K562 (cell line): ENCODE data around the gene CLTA. TPM values are rescaled to one million over a fixed set of nuclear protein-coding genes. Genes with fewer than 3 reads are reported as not detected.

Experiments used
- ATAC-seq: fragments of 200-7000 bp; cut with Tn5 transposase; 3 replicates; pipeline ENCODE4 v1.9.1; 2020; ENCODE audit warnings: moderate library complexity
- BruUV-seq: library from RNA; stranded (reverse); fragments of 400-500 nt; replicated peaks from 2 replicates; lab custom pipeline; 2021; lab: Mats Ljungman, UMichigan
- CTCF ChIA-PET: fragments of 300-600 bp; formaldehyde crosslinking; extraction: SDS; loops from one replicate; lab custom pipeline; 2021; ENCODE audit warnings: low intra/inter-chr PET ratio; lab: Yijun Ruan, JAX
- POLR2A ChIA-PET: fragments of 300-600, 350-650 bp; sonication (Branson Sonifier 250); formaldehyde crosslinking; extraction: SDS; loops from one replicate; lab custom pipeline; 2021; ENCODE audit warnings: antibody characterized with exemption, inconsistent platforms; lab: Yijun Ruan, JAX
- DNase-seq, 4 experiments: peaks; one replicate each; pipeline versions ENCODE4 v3.0.0 to v3.0.0-alpha.2; 2011 to 2018; ENCODE audit warnings: low spot score in 3 of 4, mixed read lengths in 3 of 4; ENCODE audit errors: extremely low read depth in 1 of 4
- FAIRE-seq: peaks from 2 replicates; lab custom pipeline; 2011; peaks lifted over from hg19 to GRCh38; lab: Jason Lieb, UNC
- H2AFZ ChIP-seq: 2 replicates; pipeline ENCODE4 v1.6.0; 2011; ENCODE audit warnings: low read depth, low read length, control low read depth, inconsistent platforms
- H3K27ac ChIP-seq: fragments of 200-600 bp; 3 replicates; pipeline ENCODE4 v1.8.0; 2011; ENCODE audit warnings: low read depth, mild to moderate bottlenecking, control low read depth, inconsistent platforms, low read length, moderate library complexity, mixed read lengths; ENCODE audit errors: extremely low read depth
- H3K27me3 ChIP-seq, 2 experiments: fragments of 300-600 bp in 1 of 2; 2 replicates in 1 of 2; 3 replicates in 1 of 2; pipeline versions ENCODE4 v1.6.0 to v1.8.0; 2011; ENCODE audit warnings: inconsistent platforms in 2 of 2, low read length in 2 of 2, mild to moderate bottlenecking in 1 of 2, mixed read lengths in 1 of 2, moderate library complexity in 1 of 2; ENCODE audit not compliant: control insufficient read depth in 2 of 2, insufficient read depth in 2 of 2
- H3K36me3 ChIP-seq: fragments of 300-600 bp; 3 replicates; pipeline ENCODE4 v1.8.0; 2011; ENCODE audit warnings: mild to moderate bottlenecking, low read length, inconsistent platforms; ENCODE audit not compliant: control insufficient read depth, insufficient read depth
- H3K4me1 ChIP-seq, 2 experiments: fragments of 200-600 bp in 1 of 2; replicated peaks in 1 of 2; 2 replicates in 1 of 2; 3 replicates in 1 of 2; pipeline versions ENCODE4 v1.5.1 to v1.8.0; 2011; ENCODE audit warnings: inconsistent platforms in 2 of 2, low read length in 2 of 2, mild to moderate bottlenecking in 1 of 2, mixed read lengths in 1 of 2, moderate library complexity in 1 of 2; ENCODE audit not compliant: control insufficient read depth in 2 of 2, insufficient read depth in 2 of 2
- H3K4me2 ChIP-seq: 2 replicates; pipeline ENCODE4 v1.6.1; 2011; ENCODE audit warnings: low read length, control low read depth, inconsistent platforms, mixed read lengths; ENCODE audit not compliant: insufficient read depth
- H3K4me3 ChIP-seq: fragments of 200-600 bp; sonication (generic), shearing (Covaris generic); 2 replicates; pipeline ENCODE4 v1.5.1; 2016; ENCODE audit warnings: control low read depth, inconsistent platforms
- H3K79me2 ChIP-seq: fragments of 200-600 bp; 3 replicates; pipeline ENCODE4 v1.8.0; 2011; ENCODE audit warnings: low read length, inconsistent platforms; ENCODE audit not compliant: control insufficient read depth, insufficient read depth
- H3K9ac ChIP-seq, 2 experiments: 2 replicates each; pipeline versions ENCODE4 v1.6.0 to v1.6.1; 2011; ENCODE audit warnings: low read depth in 2 of 2, low read length in 2 of 2, control low read depth in 1 of 2, inconsistent platforms in 1 of 2, mild to moderate bottlenecking in 1 of 2, mixed read lengths in 1 of 2; ENCODE audit not compliant: insufficient read depth in 1 of 2
- H3K9me1 ChIP-seq: one replicate; pipeline ENCODE4 v1.6.0; 2011; ENCODE audit warnings: inconsistent platforms, mild to moderate bottlenecking, low read length, moderate library complexity; ENCODE audit not compliant: control insufficient read depth, insufficient read depth
- H3K9me3 ChIP-seq: replicated peaks from 2 replicates; pipeline ENCODE4 v1.5.1; 2011; ENCODE audit warnings: low read depth, low read length, inconsistent platforms; ENCODE audit not compliant: control insufficient read depth, insufficient read depth
- H4K20me1 ChIP-seq: replicated peaks from 2 replicates; pipeline ENCODE4 v1.6.1; 2011; ENCODE audit warnings: low read length, inconsistent platforms, mixed read lengths; ENCODE audit not compliant: control insufficient read depth, insufficient read depth
- GABPB2 ChIP-seq: fragments of 250-450 bp; sonication (Bioruptor Pico); conservative IDR thresholded peaks from 2 replicates; pipeline ENCODE4 v1.5.1; 2021; ENCODE audit warnings: mild to moderate bottlenecking
- HNRNPUL1 ChIP-seq: fragments of 200-400 bp; formaldehyde crosslinking; IDR thresholded peaks from 2 replicates; pipeline ENCODE4 v1.6.1; 2017; ENCODE audit warnings: low read length
- MED1 ChIP-seq: sonication (generic); formaldehyde crosslinking; IDR thresholded peaks from 2 replicates; pipeline ENCODE4 v1.8.1; 2023; ENCODE audit warnings: missing genetic modification reagents, borderline replicate concordance
- SRSF7 ChIP-seq: fragments of 200-400 bp; formaldehyde crosslinking; optimal IDR thresholded peaks from 2 replicates; pipeline ENCODE3; 2017; ENCODE audit warnings: mild to moderate bottlenecking, low read depth, low read length
- ZBTB7A ChIP-seq: IDR thresholded peaks from 2 replicates; pipeline ENCODE4 v1.6.1; 2011; ENCODE audit warnings: low read depth, mild to moderate bottlenecking, low read length, moderate library complexity, borderline replicate concordance; ENCODE audit not compliant: control insufficient read depth
- ZNF184 ChIP-seq: sonication (generic); formaldehyde crosslinking; IDR thresholded peaks from 2 replicates; pipeline ENCODE4 v1.5.0; 2020; ENCODE audit warnings: missing genetic modification reagents
- ZNF584 ChIP-seq: fragments of 200-800 bp; sonication (Bioruptor generic); IDR thresholded peaks from 2 replicates; pipeline ENCODE4 v1.6.1; 2016; ENCODE audit warnings: low read depth, mild to moderate bottlenecking, missing genetic modification characterization, missing compliant biosample characterization
- WGBS: fragments of 100-300 bp; shearing (Covaris generic); methylation state at CpG from one replicate; pipeline ENCODE4 v1.1.6; 2016; ENCODE audit warnings: low coverage, mixed read lengths; ENCODE audit not compliant: insufficient coverage; ENCODE audit errors: missing lambda C conversion rate; 5-methylcytosine and 5-hydroxymethylcytosine counted together
- in situ Hi-C: fragments of 300-500 bp; cut with MboI; formaldehyde crosslinking; loops from 4 replicates; pipeline ENCODE4 v1.15.0; 2018; ENCODE audit warnings: inconsistent platforms, mixed read lengths
- intact Hi-C: fragments of 100-400 bp; cut with micrococcal nuclease; formaldehyde crosslinking; loops from 2 replicates; pipeline ENCODE4 v1.14.2; 2022
- polyA plus RNA-seq, 8 experiments: library from polyadenylated mRNA; depleted of rRNA in 4 of 8; stranded (reverse) in 5 of 8; unstranded in 3 of 8; fragments of >200 nt; fragmentation: Nextera tagmentation in 2 of 8; fragmentation: Illumina TruSeq in 1 of 8; extraction: Ambion mirVana in 2 of 8; extraction: Trizol in 1 of 8; gene quantifications; 2 replicates each; pipeline versions ENCODE4 v1.2.1 to v1.2.3, GENCODE V29; 2011 to 2014; ENCODE audit warnings: inconsistent platforms in 1 of 8, missing spikeins in 1 of 8
- total RNA-seq, 7 experiments: library from RNA; depleted of rRNA in 6 of 7; stranded (reverse); fragments of >200 nt in 6 of 7; fragmentation: Illumina TruSeq in 2 of 7; extraction: Trizol in 2 of 7; gene quantifications; 2 replicates each; pipeline versions ENCODE4 v1.2.1 to v1.2.3, GENCODE V29; 2011 to 2021; ENCODE audit warnings: low replicate concordance in 1 of 7

Gene CLTA
- total and polyA plus RNA-seq, 9 of the 15 experiments (the other 6 are each of a cell fraction or from before 2014, with no cell fraction given) = 37.8 to 219 (median 144) TPM

DNA sequence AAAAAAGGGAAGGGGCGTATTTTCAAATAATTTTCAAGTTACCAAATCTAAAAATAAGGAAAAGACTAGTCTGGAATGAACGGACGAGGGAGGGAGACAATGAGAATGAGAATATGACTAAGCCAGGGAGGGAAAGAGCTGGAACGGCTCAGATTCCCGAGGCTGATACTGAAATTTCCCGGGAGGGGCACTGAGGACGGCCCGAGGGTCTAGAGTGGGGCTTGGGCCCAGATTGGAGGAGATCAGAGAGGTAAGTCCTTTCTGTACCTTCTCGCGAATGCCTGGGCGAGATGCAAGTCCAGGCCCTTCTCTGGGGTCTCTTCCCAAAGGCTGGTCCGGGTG is 24.9 kb upstream of the CLTA start:
- no peaks in the 10 kb centered on the region for H3K9me3 ChIP-seq
- H3K4me1 ChIP-seq = peaks cover 5 to 22% of the 10 kb centered on the region in 2 experiments; a peak in 4 of 5 replicates
- WGBS = 6% methylated on average over 7 of the region's 12 CpGs
- in situ Hi-C loops = loop anchor here (5.0 kb wide), 1 partner anchor 63 kb away; no protein-coding TSS in a partner anchor
- BruUV-seq = no TSS peak
- no peaks in the 10 kb centered on the region for H3K79me2 ChIP-seq
- POLR2A ChIA-PET = interaction anchor here (1.1 to 1.2 kb wide), 2 partner anchors 9 to 23 kb away, joined by 3 read pairs; no protein-coding TSS in a partner anchor
- H3K4me3 ChIP-seq = no peak overlapping the region
- H3K4me2 ChIP-seq = no peak overlapping the region
- no peaks in the 10 kb centered on the region for H3K9me1 ChIP-seq
- CTCF ChIA-PET = interaction anchor here (0.7 to 2.5 kb wide), 3 partner anchors 60 to 264 kb away, joined by 3 to 13 read pairs (median 3); no protein-coding TSS in a partner anchor
- TF ChIP-seq GABPB2 (CRISPR knock-in tag) (no peak), ZNF184 (CRISPR knock-in tag) (no peak), SRSF7 (no peak), MED1 (no peak), ZBTB7A (0 out of 2 replicates have a peak, but pooled peaks have one; percentile 10), ZNF584 (CRISPR knock-in tag) (no peak), HNRNPUL1 (no peak)
- TF ChIP-seq, all 486 proteins: peak for 1
- Histone ChIP-seq H3K27me3 (peaks cover 0 to 9% of the 10 kb centered on the region in 2 experiments; a peak in 2 of 5 replicates), H3K27ac (no peak overlapping the region), H3K9ac (no peak overlapping the region), H2AFZ (no peak overlapping the region), H4K20me1 (no peaks in the 10 kb centered on the region), H3K36me3 (no peaks in the 10 kb centered on the region)
- FAIRE-seq (no peak), ATAC-seq (no peak), DNase-seq (no peak)
- intact Hi-C loops = loop anchor here (1.0 to 5.0 kb wide), 3 partner anchors 62 to 208 kb away; partner anchors contain the start of gene OR2S2
